SK-N-SH treated with all-trans-retinoic acid at 6 μM for 48 hours (cell line): ENCODE measurements around the gene PET100.

Experiments
- ATAC-seq: fragments of 200-7000 bp; cut with Tn5 transposase; 3 replicates; pipeline ENCODE4 v1.9.1; 2020; ENCODE audit warnings: mild to moderate bottlenecking, moderate library complexity
- ARNTL ChIP-seq: fragments of 450-650 bp; formaldehyde crosslinking; IDR thresholded peaks from 2 replicates; pipeline ENCODE4 v1.5.0; 2020; ENCODE audit warnings: low read depth, mild to moderate bottlenecking, moderate library complexity, borderline replicate concordance
- BACH2 ChIP-seq: fragments of 250-450 bp; sonication (Bioruptor Pico); IDR thresholded peaks from 2 replicates; pipeline ENCODE4 v1.9.0; 2021; ENCODE audit warnings: mild to moderate bottlenecking, borderline replicate concordance
- CSDC2 ChIP-seq: fragments of 250-450 bp; sonication (Bioruptor Pico); IDR thresholded peaks from 2 replicates; pipeline ENCODE4 v1.5.0; 2020; ENCODE audit warnings: mild to moderate bottlenecking, moderate library complexity
- GLIS3 ChIP-seq: fragments of 250-450 bp; sonication (Bioruptor Pico); IDR thresholded peaks from 2 replicates; pipeline ENCODE4 v1.5.0; 2020; ENCODE audit warnings: mild to moderate bottlenecking, moderate library complexity
- ISL1 ChIP-seq: fragments of 250-450 bp; sonication (Bioruptor Pico); IDR thresholded peaks from 2 replicates; pipeline ENCODE4 v2.1.2; 2022; ENCODE audit warnings: mild to moderate bottlenecking, moderate library complexity
- OSR1 ChIP-seq: fragments of 250-450 bp; sonication (Bioruptor Pico); IDR thresholded peaks from 2 replicates; pipeline ENCODE4 v1.8.0; 2022; ENCODE audit warnings: moderate library complexity, mild to moderate bottlenecking, inconsistent platforms
- PPARA ChIP-seq: fragments of 250-450 bp; sonication (Bioruptor Pico); IDR thresholded peaks from 2 replicates; pipeline ENCODE4 v1.5.0; 2020; ENCODE audit warnings: mild to moderate bottlenecking, borderline replicate concordance
- RARB ChIP-seq: fragments of 250-450 bp; sonication (Bioruptor Pico); IDR thresholded peaks from 2 replicates; pipeline ENCODE4 v1.8.0; 2021; ENCODE audit warnings: mild to moderate bottlenecking, moderate library complexity
- SNAI2 ChIP-seq: fragments of 250-450 bp; sonication (Bioruptor Pico); IDR thresholded peaks from 2 replicates; pipeline ENCODE4 v1.5.0; 2020; ENCODE audit warnings: mild to moderate bottlenecking, moderate library complexity
- TCF4 ChIP-seq: fragments of 250-450 bp; sonication (Bioruptor Pico); IDR thresholded peaks from 2 replicates; pipeline ENCODE4 v1.8.0; 2021; ENCODE audit warnings: mild to moderate bottlenecking, moderate library complexity, borderline replicate concordance
- TOX ChIP-seq: fragments of 250-450 bp; sonication (Bioruptor Pico); IDR thresholded peaks from 2 replicates; pipeline ENCODE4 v1.8.0; 2021; ENCODE audit warnings: mild to moderate bottlenecking, moderate library complexity, borderline replicate concordance
- ZC3H10 ChIP-seq: fragments of 250-450 bp; sonication (Bioruptor Pico); IDR thresholded peaks from 2 replicates; pipeline ENCODE4 v1.5.1; 2021; ENCODE audit warnings: mild to moderate bottlenecking, moderate library complexity
- ZFP3 ChIP-seq: fragments of 250-450 bp; sonication (Bioruptor Pico); IDR thresholded peaks from 2 replicates; pipeline ENCODE4 v1.5.0; 2020; ENCODE audit warnings: mild to moderate bottlenecking, moderate library complexity
- ZFP30 ChIP-seq: fragments of 450-650 bp; formaldehyde crosslinking; IDR thresholded peaks from 2 replicates; pipeline ENCODE4 v1.5.0; 2022; ENCODE audit warnings: mild to moderate bottlenecking, moderate library complexity
- ZNF565 ChIP-seq: fragments of 450-650 bp; formaldehyde crosslinking; conservative IDR thresholded peaks from 2 replicates; pipeline ENCODE4 v1.5.0; 2020; ENCODE audit warnings: low read depth, mild to moderate bottlenecking, moderate library complexity
- ZNF70 ChIP-seq: fragments of 450-650 bp; formaldehyde crosslinking; IDR thresholded peaks from 2 replicates; pipeline ENCODE4 v1.5.0; 2020; ENCODE audit warnings: mild to moderate bottlenecking, moderate library complexity
- ZNF8 ChIP-seq: fragments of 450-650 bp; formaldehyde crosslinking; IDR thresholded peaks from 2 replicates; pipeline ENCODE4 v1.5.0; 2020; ENCODE audit warnings: mild to moderate bottlenecking, moderate library complexity
- TF ChIP-seq, protein P1 (sequence below): fragments of 250-450 bp; sonication (Bioruptor Pico); IDR thresholded peaks from 2 replicates; pipeline ENCODE4 v1.5.0; 2020; ENCODE audit warnings: mild to moderate bottlenecking, moderate library complexity
- TF ChIP-seq, protein P2 (sequence below): fragments of 250-450 bp; sonication (Bioruptor Pico); IDR thresholded peaks from 2 replicates; pipeline ENCODE4 v1.5.1; 2020; ENCODE audit warnings: low read depth, mild to moderate bottlenecking, moderate library complexity
- TF ChIP-seq, protein P3 (sequence below): fragments of 250-450 bp; sonication (Bioruptor Pico); IDR thresholded peaks from 2 replicates; pipeline ENCODE4 v1.8.0; 2020; ENCODE audit warnings: mild to moderate bottlenecking, moderate library complexity, borderline replicate concordance
- TF ChIP-seq, protein P4 (sequence below): fragments of 250-450 bp; sonication (Bioruptor Pico); IDR thresholded peaks from 2 replicates; pipeline ENCODE4 v1.8.0; 2021; ENCODE audit warnings: low read depth, mild to moderate bottlenecking, moderate library complexity, borderline replicate concordance
- TF ChIP-seq, protein P5 (sequence below): fragments of 250-450 bp; sonication (Bioruptor Pico); IDR thresholded peaks from 2 replicates; pipeline ENCODE4 v1.5.1; 2021; ENCODE audit warnings: mild to moderate bottlenecking, moderate library complexity

PET100 gene

DNA sequence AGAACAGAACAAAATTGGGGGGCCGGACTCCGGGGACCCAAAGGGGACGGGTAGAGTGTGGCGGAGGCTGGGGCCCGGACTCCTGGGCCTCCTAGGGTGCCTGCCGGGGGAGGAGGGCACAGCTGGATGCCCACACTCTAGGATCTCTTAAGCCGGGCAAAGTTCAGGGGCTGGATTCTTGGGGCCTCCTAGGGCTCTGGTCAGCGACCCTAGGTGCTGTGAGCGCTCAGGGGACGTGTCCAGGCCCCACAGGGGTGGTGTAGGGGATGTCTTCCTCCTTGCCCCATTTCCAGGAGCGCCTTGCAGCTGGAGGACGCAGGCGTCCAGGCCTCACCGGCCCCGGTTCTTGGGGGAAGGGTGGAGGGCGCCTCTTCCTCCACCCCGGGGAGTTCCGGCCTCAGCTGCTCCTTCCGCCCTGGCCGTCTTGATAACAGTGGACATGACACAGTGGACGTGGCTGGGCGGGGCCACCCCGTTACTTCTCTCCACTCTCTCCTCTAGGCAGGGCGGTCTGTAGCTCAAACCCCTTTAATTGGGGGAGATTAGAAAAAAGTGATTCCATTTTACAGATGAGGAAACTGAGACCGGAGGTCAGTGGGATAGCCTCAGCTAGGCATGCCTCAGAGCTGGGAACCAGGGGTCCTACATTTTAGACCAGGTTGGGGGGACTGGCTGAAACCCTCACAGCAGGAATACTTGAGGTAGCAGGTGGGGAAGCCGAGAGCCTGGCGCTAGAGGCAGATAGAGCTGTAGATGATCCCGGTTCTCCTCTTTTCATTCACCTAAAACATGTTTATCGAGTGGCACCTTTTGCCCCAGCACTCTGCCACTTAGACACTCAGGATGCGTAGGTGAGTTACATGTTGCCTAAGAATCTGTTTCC lies 8.0 kb downstream of the PET100 start:
- no peak for TF ChIP-seq CSDC2 (CRISPR knock-in tag)
- TF ChIP-seq, protein P1, sequence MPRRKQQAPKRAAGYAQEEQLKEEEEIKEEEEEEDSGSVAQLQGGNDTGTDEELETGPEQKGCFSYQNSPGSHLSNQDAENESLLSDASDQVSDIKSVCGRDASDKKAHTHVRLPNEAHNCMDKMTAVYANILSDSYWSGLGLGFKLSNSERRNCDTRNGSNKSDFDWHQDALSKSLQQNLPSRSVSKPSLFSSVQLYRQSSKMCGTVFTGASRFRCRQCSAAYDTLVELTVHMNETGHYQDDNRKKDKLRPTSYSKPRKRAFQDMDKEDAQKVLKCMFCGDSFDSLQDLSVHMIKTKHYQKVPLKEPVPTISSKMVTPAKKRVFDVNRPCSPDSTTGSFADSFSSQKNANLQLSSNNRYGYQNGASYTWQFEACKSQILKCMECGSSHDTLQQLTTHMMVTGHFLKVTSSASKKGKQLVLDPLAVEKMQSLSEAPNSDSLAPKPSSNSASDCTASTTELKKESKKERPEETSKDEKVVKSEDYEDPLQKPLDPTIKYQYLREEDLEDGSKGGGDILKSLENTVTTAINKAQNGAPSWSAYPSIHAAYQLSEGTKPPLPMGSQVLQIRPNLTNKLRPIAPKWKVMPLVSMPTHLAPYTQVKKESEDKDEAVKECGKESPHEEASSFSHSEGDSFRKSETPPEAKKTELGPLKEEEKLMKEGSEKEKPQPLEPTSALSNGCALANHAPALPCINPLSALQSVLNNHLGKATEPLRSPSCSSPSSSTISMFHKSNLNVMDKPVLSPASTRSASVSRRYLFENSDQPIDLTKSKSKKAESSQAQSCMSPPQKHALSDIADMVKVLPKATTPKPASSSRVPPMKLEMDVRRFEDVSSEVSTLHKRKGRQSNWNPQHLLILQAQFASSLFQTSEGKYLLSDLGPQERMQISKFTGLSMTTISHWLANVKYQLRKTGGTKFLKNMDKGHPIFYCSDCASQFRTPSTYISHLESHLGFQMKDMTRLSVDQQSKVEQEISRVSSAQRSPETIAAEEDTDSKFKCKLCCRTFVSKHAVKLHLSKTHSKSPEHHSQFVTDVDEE (CRISPR knock-in tag) = no peak
- TF ChIP-seq SNAI2 (CRISPR knock-in tag) = no peak
- no peak for TF ChIP-seq OSR1 (CRISPR knock-in tag)
- no peak for TF ChIP-seq ZNF8 (CRISPR knock-in tag)
- TF ChIP-seq ZNF565 (CRISPR knock-in tag) = no peak
- no peak for TF ChIP-seq ZFP3 (CRISPR knock-in tag)
- TF ChIP-seq, protein P2, sequence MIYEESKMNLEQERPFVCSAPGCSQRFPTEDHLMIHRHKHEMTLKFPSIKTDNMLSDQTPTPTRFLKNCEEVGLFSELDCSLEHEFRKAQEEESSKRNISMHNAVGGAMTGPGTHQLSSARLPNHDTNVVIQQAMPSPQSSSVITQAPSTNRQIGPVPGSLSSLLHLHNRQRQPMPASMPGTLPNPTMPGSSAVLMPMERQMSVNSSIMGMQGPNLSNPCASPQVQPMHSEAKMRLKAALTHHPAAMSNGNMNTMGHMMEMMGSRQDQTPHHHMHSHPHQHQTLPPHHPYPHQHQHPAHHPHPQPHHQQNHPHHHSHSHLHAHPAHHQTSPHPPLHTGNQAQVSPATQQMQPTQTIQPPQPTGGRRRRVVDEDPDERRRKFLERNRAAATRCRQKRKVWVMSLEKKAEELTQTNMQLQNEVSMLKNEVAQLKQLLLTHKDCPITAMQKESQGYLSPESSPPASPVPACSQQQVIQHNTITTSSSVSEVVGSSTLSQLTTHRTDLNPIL (CRISPR knock-in tag) = no peak
- TF ChIP-seq ARNTL (CRISPR knock-in tag) = no peak
- no peak for TF ChIP-seq PPARA (CRISPR knock-in tag)
- TF ChIP-seq ZC3H10 (CRISPR knock-in tag) = no peak
- TF ChIP-seq, protein P3, sequence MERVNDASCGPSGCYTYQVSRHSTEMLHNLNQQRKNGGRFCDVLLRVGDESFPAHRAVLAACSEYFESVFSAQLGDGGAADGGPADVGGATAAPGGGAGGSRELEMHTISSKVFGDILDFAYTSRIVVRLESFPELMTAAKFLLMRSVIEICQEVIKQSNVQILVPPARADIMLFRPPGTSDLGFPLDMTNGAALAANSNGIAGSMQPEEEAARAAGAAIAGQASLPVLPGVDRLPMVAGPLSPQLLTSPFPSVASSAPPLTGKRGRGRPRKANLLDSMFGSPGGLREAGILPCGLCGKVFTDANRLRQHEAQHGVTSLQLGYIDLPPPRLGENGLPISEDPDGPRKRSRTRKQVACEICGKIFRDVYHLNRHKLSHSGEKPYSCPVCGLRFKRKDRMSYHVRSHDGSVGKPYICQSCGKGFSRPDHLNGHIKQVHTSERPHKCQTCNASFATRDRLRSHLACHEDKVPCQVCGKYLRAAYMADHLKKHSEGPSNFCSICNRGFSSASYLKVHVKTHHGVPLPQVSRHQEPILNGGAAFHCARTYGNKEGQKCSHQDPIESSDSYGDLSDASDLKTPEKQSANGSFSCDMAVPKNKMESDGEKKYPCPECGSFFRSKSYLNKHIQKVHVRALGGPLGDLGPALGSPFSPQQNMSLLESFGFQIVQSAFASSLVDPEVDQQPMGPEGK = no peak
- no peak for TF ChIP-seq TOX (CRISPR knock-in tag)
- no peak for TF ChIP-seq TCF4
- TF ChIP-seq RARB = no peak
- TF ChIP-seq ISL1 (CRISPR knock-in tag) = no peak
- TF ChIP-seq BACH2 = no peak
- TF ChIP-seq, protein P4, sequence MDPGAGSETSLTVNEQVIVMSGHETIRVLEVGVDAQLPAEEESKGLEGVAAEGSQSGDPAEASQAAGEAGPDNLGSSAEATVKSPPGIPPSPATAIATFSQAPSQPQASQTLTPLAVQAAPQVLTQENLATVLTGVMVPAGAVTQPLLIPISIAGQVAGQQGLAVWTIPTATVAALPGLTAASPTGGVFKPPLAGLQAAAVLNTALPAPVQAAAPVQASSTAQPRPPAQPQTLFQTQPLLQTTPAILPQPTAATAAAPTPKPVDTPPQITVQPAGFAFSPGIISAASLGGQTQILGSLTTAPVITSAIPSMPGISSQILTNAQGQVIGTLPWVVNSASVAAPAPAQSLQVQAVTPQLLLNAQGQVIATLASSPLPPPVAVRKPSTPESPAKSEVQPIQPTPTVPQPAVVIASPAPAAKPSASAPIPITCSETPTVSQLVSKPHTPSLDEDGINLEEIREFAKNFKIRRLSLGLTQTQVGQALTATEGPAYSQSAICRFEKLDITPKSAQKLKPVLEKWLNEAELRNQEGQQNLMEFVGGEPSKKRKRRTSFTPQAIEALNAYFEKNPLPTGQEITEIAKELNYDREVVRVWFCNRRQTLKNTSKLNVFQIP = no peak
- TF ChIP-seq, protein P5, sequence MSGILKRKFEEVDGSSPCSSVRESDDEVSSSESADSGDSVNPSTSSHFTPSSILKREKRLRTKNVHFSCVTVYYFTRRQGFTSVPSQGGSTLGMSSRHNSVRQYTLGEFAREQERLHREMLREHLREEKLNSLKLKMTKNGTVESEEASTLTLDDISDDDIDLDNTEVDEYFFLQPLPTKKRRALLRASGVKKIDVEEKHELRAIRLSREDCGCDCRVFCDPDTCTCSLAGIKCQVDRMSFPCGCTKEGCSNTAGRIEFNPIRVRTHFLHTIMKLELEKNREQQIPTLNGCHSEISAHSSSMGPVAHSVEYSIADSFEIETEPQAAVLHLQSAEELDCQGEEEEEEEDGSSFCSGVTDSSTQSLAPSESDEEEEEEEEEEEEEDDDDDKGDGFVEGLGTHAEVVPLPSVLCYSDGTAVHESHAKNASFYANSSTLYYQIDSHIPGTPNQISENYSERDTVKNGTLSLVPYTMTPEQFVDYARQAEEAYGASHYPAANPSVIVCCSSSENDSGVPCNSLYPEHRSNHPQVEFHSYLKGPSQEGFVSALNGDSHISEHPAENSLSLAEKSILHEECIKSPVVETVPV (CRISPR knock-in tag) = no peak
- no peak for ATAC-seq

DNA sequence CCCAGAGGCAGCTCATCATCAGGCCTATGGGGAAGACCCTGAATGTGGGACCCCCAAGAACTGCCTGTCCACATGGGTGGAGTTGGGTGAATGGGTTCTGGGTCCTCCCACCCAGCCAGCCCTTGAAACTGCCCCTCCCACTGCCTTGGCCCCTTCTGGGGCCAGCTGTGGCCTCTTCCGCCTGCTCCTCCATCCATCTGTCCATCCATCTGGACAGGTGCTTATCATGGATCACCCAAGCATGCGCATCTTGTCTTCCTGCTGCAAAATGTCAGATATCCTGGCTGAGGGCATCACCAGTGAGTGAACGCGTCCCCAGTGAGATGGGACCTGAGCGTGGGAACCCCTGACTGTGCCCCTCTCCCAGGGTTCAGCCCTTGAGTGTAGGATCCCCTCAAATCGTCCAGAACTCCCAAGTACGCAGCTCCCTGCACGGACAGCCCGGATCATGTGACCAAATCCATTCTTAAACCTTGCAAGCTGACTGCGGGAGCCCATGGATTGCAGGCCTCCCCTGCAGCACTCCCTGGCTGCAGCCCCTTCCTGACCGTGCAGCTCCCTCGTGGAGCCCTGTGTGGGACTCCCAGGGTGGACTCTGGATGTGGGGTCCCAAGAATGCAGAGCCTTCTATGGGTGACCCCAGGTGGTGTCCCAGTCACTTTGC lies 9.3 kb downstream of the PET100 start:
- no peak for ATAC-seq
- no peak for TF ChIP-seq ZFP3 (CRISPR knock-in tag)
- TF ChIP-seq ISL1 (CRISPR knock-in tag) = no peak
- TF ChIP-seq SNAI2 (CRISPR knock-in tag) = no peak
- no peak for TF ChIP-seq ZNF565 (CRISPR knock-in tag)
- TF ChIP-seq ZFP30 (CRISPR knock-in tag) = no peak
- TF ChIP-seq, protein P4 = no peak
- TF ChIP-seq ZNF70 (CRISPR knock-in tag) = no peak
- TF ChIP-seq GLIS3 (CRISPR knock-in tag) = no peak
- no peak for TF ChIP-seq ARNTL (CRISPR knock-in tag)
- TF ChIP-seq, protein P5 (CRISPR knock-in tag) = no peak
- TF ChIP-seq, protein P1 (CRISPR knock-in tag) = no peak
- no peak for TF ChIP-seq TCF4
